OCI-M2 (cell line): ENCODE measurements around the gene FBN1.

Source experiments
- DNase-seq: peaks from one replicate; lab custom pipeline; 2025; ENCODE audit not compliant: unreplicated experiment; lab: John Stamatoyannopoulos, UW

Gene FBN1

DNA sequence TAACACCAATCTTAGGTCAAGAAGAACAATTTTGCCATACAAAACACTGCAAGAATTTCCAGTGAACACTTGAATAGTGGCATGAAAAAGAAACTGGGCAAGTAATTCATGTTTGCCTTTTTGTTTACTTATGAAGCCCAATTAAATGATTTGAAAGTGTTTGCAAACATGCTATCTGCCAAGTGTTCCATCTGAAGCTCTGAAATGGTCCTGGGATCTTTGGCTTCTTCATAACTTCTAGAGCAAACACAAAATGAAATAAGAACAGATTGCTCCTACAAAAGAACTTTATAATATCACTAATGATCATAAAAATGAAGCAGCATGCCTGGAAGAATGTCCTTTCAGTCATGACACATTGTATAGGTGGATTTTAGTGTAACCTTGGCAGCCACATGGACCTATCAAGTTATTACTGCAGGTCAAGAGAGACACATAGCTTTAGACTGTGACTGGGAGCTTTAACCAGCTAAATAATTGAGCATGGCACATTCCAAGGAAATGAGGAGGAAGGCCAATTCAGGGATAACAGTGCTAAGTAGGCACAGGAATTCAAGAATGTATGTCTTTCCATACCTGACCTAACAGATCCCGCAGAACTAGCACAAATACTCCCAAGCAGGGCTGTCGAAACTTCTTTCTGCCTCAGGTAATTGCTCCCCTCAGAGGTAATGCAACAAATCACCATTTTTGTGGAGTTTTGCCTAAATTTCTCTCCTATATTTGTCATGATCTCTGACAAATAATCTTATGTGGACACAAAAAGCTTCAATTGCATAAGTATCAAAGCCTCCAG, 169.7 kb downstream of the FBN1 start:
- DNase-seq, result no peak

DNA sequence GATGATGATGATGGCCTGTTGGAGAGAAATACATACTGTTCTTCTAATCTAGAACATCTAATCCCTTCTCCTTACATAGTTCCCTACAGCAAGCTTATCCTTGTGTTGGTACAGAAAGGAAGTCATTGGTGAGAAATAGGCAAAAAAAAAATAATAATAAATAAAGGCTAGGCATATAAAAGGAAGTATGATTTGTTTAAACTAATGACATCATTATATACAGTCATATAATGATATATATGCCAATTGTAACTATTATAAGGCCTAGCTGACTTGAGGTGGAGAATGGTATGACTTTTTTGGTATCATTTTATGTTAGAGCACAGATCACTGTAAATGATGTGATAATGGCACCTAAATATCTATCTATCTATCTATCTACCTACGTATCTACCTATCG, 171.8 kb downstream of the FBN1 start:
- DNase-seq, result no peak

DNA sequence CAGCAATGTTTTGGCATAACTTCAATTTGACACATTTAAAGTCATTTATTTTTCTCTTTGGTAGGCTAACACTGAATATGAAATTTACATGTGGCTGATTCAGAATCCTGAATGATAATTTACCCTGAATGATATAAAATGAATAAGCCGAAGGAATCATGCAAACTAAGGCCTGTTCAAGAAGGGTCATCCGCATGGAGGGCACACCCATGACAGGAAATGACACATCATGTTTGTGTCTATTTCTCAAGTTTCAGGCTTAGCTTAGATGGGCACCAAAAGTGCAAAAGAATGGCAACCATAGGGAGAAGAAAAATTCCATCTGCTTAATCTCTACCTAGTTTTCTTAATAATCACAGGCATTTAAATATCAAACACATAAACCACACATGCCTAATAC, 172.8 kb downstream of the FBN1 start:
- DNase-seq, result no peak

DNA sequence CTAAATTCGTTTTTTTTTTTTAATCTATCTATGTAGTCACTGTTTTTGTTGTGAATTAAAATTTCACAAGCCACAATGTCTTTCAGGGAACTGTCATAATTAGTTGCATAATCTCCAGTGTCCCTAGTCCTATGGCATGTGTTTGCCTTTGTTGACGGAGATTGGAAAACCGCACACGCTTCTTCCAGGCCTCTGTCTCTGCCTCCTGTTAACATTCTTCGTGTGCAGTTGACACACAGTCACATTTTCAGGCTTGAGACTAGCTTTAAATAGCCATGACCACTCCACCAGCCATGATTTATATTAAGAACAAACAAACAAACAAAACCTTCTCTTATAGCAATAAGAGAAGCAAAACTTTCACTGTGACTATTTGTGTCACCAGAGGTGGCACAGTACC, 174.4 kb downstream of the FBN1 start:
- DNase-seq, result no peak

DNA sequence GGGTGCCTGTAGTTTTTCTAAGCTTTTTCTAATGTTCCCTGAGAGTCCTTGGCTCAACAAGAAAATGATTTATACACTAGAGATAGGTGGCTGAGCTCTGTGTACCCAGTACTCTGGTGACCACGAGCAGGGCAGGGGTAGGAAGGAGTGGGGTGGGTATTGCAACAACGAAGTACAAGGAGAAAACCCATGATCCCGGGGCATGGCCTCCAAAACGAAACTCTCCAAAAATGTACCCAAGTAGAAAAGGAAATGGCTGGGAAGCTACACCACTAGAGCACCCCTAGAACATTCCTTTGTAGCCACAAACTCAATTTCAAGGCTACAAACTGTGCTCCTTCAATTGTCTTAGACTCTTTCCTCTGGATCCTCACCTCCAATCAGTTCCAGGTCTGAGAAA, 175.4 kb downstream of the FBN1 start:
- no peak for DNase-seq

DNA sequence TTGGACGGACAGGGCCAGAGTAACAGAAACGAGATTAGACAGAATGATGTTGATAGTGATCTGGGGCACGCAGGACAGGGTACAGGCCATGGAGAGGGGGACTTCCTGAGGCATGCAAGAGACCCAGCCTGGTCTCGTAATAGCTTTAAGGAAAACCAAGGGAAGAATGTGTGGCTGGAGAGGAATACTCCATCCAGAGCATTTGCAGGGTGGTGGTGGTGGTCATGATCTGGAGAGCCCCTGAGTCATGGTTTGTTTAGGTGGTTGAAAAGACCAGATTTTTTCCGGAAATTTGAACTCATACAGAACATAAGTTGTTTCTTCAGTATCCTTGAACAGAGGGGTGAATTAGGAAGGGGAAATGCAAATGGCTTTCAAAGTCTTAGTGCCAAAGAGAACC, 175.8 kb downstream of the FBN1 start:
- no peak for DNase-seq

DNA sequence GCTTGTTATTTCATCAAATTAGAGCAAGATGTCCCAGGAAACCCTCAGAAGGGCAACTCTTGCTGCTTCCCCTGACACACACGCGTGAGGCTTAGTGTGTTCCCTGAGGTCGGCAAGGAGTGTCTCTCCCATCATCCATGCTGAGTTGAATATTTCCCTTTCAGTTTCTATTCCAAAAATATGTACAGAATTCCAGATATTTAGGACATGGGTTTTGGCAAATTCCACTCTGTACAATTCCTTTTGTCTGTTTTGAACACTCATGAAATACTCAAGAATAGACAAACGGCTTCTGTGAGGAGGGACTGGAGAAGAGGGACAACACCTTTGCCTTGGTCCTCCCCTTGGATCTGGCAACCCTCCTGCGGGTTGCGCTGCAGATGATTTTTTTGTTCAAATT, 176.2 kb downstream of the FBN1 start:
- DNase-seq, result no peak

DNA sequence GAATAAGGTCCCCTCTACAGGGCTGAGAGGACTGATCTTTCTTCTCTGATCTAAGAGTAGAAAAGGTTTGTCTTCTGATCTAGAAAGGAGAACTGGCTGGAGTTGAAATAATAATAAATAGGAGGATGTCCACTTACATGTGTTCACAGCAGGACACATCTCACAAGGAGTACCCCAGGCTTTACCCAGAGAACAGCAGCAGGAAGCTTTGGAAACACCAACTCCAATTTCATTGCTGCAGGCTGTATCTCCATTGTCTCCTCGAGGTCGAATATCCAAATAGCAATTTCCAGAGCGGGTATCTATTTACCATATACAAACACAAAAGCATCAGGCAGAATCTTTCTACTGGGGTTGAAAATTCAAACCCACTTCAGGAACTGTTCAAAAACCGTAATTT, 177.7 kb downstream of the FBN1 start:
- DNase-seq, result no peak

DNA sequence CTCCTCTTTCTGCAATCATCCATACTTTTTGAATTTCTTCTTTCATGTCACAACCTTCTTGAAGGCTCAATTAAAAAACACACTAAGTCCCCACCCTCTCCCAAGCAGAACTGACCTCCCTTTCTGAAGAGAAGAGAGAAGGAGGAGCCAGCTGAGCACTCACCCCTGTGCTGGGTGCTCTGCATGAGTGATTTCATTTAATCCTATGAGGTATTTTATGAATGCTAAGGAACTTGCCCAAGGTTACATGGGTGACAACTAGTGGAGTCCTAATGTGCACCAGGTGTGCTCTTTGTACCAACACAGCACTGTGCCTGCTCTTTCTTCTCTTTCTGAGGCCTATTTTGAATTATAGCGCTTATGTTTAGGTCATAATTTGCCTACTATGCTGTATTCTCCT, 178.7 kb downstream of the FBN1 start:
- no peak for DNase-seq

DNA sequence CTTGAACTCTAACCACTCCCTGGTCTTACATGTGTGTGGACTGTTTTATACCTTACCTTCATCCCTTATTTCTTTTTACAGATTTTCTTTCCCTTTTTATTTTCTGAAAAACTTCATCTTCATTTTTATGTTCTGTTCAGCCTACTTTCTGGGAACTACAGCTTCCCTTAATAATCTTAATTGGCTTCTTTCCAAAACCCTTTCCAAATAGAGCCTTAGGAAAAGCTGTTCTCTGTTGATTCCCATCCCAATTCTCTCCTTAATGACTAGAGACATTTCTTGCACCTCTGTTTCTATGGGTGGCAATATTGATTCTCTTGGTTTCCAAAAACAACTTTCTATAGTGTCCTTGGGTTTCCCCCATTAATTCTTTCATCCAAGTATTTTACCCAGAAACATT, 179.4 kb downstream of the FBN1 start:
- DNase-seq, result no peak

DNA sequence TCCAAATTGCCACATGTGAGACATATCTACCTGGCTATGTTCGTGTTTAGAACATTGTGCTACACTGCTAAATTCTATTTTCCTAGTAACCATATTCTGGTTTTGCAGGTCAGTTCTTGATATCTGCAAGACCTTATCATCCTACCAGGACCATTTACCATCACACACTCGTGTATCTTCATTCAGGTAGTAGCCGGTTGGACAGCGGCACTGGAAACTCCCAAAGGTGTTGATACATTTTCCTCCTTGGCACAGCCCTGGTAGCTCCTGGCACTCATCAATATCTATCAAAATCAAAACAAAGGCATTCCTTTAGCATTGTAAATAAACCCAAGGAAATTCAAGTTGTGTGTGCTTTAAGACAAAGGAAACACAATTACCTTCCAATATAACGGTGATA, 180.1 kb downstream of the FBN1 start:
- no peak for DNase-seq

DNA sequence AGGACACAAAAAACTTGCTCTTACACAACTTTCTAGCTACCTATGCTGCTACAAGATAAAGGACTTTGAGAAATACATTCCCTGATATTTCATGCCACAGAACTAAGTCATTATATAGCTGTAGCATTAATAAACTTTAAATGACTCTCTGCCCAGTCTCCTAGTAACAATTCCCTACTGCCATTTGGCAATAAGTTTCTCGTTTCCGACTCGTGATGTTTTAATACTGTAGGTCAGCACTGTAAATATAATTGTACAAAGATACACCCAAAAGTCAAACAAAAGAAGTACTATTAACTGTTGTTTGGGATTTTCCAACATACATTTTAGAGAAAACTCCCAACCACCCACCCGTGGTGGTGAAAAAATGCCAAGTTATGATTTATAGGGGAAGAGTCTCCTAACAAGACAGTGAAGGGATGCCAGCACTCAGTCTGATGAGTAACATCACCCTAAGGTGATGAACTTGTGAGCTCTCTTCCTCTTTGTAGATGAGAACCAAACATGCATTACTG, 182.1 kb downstream of the FBN1 start:
- DNase-seq, result no peak

DNA sequence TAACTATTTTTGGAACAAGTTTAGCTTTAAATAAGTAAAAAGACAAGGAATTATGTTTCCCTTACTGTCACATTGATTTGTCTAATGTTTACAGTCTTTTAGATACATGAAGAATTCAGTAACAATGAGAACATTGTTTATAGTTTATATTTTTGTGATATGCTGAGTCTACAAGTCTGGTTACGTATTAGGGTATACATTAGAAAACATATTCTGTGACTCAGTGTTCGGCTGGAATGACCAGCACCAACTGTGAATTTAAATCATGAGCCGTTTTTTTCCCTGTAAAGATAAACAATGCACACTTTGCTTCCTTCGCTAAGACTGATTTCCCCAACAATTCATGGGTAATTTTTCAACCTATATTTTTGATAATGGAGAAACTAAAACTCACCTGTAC, 182.8 kb downstream of the FBN1 start:
- DNase-seq, result no peak

DNA sequence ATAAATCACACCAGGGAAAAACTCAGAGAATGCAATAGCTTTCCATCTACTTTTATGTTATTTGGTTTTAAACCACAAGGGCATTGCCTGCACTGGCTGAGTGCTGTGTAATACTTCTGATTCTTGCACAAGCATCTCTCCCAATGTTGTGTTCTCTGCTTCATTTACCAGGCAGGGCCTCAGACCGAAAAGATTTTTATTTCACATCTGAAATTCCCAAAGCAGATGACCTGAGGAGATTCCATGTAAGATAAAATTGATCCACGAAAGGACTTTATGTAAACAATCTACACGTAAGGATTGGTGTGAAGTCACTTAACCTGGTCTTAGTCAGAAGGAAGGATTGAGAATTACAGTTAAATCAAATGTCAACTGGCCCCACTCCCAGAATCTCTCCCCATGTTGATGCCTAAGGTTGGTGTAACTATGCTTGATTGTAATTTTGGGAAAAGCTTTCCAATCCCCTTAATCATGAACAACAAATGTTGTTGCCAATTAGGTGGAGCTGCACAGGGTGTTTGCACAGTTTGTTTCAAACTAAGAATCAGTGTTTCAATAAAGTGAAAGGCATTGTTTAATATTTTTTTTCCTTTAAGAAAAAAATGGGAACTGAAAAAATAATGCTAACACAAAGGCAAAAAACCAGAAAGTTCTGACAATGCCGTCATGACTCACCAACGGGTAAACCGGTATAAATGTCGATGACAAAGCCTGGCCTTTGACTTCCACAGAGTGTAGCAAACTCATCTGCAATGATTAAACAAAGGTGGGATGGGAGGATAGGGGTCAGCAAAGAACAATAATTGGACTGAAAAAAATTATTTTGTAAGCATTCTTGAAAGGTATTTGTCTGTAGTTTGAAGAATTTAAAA, 185.7 kb downstream of the FBN1 start:
- no peak for DNase-seq

DNA sequence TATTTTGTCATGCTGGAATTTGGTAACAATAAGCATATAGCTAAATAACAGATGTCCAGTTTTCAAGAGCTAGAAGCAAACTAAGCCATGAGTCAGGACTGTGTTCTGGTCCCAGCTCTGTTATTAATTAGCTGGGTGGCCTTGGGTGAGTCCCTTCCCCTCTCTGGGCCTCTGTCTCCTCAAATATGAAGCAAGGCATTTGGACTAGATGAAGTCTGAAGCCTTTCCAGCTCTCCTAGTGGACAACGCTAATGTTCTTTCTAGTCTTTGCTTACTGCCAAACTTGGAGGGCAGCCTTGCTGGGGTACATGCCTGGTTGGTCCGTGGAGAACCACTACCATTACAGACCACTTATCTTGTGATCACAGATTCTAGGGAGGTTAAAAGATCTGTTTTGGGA, 186.6 kb downstream of the FBN1 start:
- no peak for DNase-seq

DNA sequence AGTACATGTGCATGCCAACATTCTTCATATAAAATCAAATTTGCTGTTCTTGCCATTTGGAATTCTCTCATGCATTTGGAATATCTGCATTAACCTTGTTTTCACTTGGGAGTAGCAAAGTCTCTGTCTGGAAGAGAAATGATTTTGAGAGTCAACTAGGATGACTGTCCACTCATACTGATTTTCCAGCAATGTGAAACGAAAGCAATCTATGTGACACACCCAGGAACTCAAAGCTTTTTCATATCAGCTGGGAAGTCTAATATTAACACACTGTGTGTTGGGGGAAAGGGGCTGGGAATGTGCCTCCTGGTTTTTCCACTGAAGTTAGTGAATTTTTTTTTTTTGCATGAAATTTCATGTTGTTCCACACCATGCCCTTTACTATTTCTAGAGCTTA, 189.4 kb downstream of the FBN1 start:
- DNase-seq, result no peak

DNA sequence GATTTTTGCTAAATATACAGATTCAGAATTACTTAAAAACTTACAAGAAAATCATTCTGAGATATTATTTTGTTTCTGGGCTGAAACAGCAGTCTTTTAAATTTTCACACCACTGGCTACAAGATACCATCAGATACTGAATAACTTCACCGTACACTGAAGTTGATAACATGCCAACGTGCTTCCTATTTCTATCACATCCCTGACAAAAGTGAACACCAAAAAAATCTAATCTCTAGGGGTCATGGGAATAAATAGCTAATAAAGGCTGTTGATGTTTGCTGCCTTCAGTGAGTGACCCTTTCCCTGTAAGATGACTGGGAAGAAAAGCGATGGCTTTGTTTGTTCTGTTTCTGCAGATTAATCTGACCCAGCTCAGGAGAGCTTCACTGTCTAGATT, 193.8 kb downstream of the FBN1 start:
- DNase-seq, result no peak

DNA sequence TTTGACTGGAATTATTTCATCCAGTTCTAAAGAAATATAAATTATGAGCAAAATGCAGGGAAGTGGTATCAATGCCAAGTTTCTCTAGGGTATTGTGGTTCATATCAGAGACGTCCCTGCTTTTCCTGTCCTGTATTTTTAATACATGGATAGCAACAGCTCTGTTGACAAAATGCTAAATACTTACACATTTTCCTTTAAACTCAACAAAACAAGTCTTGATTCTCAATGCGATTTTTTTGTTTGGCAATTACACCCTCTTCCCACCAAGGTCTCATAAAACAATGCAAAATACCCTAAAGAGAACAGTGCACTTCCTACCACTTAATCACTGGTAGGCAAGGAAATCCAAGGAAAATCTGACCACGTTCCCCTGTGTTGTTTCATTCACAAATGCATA, 194.3 kb downstream of the FBN1 start:
- no peak for DNase-seq

DNA sequence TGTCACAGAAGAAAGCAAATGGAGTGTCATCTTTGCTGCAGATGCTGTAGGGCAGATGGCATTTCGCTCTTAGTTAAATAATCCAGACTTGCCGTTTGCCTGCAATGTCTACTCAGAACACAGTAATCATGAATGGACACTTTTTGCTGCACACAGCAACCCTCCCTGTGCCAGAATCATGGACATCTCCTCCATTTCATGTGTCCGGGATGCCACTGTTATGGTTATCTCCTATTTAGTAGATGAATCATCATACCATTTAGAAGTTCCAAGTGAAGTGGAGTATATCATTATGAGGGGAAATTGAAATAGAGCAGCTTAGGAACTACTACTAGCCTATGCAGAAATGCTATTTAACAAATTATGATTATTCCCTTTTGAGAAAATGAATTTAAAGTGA, 195.8 kb downstream of the FBN1 start:
- no peak for DNase-seq

DNA sequence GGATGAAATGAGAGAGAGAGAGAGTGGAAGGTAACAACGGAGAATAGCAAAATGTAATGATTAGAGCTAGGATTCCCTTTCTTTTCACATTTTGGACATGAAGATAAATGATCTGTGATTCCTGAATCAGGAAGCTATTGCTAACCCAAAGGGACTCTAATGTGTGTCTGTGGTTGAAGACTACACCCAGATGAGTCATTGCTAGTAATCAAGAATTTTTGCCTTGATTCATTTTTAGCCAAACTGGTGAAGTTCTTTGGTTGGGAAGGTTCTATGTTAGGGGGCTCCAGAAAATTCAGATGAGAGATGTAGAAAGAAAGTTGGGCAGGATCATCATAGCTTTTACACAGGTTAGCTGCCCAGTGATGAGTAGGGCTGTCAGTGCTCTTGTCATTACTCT, 197.9 kb downstream of the FBN1 start:
- DNase-seq, result no peak

DNA sequence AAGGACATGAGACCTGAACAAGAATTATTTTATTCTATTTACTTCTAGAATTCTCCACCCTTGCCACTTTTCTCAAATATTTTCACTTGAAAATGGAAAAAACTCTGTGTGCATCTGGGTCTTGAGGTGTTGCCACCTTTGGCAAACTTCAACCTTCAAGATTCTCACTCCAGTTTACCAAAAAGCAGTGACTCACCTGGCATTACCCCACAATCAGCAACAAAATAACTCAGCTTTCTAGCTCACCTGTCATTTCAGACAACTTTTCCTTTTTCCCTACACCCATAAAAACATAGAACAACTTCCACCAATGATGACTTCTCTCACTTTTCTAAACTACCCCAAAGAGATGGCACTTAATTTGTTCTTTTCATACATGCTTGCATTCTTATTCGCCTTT, 198.5 kb downstream of the FBN1 start:
- no peak for DNase-seq

DNA sequence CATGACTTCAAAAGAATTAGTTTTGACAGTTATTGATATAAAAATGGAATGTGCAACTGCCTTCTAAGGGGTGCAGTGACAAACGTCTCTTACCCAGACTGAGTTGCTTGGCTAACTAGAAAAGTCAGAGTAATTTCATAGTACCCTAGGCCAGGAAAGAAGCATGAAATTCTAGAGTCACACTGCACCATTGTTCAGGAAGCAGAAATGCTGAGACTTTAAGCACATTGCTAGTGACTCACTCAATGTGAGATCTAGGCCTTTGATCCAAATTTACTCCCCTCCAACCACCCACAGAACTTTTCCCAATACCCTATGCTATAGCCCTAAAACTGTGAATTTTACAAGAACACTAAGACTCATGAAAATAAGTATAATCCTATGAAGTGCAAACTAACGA, 203.5 kb downstream of the FBN1 start:
- no peak for DNase-seq
